Smooth muscle cell (in vitro differentiated cells): ENCODE results near the gene BEX3. TPM values are rescaled to one million over a fixed set of nuclear protein-coding genes. Genes with fewer than 3 reads are reported as not detected.

ENCODE experiments used
- DNase-seq: peaks from one replicate; lab custom pipeline; 2025; ENCODE audit not compliant: unreplicated experiment; lab: John Stamatoyannopoulos, UW
- H2AFZ ChIP-seq: fragments of 200-600 bp; sonication (generic); 2 replicates; pipeline ENCODE4 v1.6.0; 2016; ENCODE audit warnings: antibody characterized with exemption, low read depth, mild to moderate bottlenecking
- H3F3A ChIP-seq: fragments of 200-600 bp; sonication (generic); 2 replicates; pipeline ENCODE4 v1.6.0; 2017; ENCODE audit warnings: antibody characterized with exemption, low read depth
- H3K27ac ChIP-seq: fragments of 200-600 bp; sonication (generic); 2 replicates; pipeline ENCODE4 v1.5.1; 2016; ENCODE audit warnings: low read depth, mild to moderate bottlenecking
- H3K27me3 ChIP-seq: fragments of 200-600 bp; sonication (generic); 2 replicates; pipeline ENCODE4 v1.6.1; 2016; ENCODE audit warnings: low read depth, mild to moderate bottlenecking
- H3K36me3 ChIP-seq: fragments of 200-600 bp; sonication (generic); 2 replicates; pipeline ENCODE4 v1.5.1; 2016; ENCODE audit warnings: low read depth
- H3K4me1 ChIP-seq: fragments of 200-600 bp; sonication (generic); 2 replicates; pipeline ENCODE4 v1.5.1; 2016; ENCODE audit warnings: low read depth
- H3K4me2 ChIP-seq: fragments of 200-600 bp; sonication (generic); 2 replicates; pipeline ENCODE4 v1.6.0; 2016; ENCODE audit warnings: mild to moderate bottlenecking
- H3K4me3 ChIP-seq: fragments of 200-600 bp; sonication (generic); 2 replicates; pipeline ENCODE4 v1.5.1; 2016; ENCODE audit warnings: mild to moderate bottlenecking
- H3K79me2 ChIP-seq: fragments of 200-600 bp; sonication (generic); 2 replicates; pipeline ENCODE4 v1.6.0; 2016; ENCODE audit warnings: low read depth, mild to moderate bottlenecking
- H3K9ac ChIP-seq: fragments of 200-600 bp; sonication (generic); 2 replicates; pipeline ENCODE4 v1.6.0; 2016; ENCODE audit warnings: low read depth
- H3K9me3 ChIP-seq: fragments of 200-600 bp; sonication (generic); replicated peaks from 2 replicates; pipeline ENCODE4 v1.5.1; 2016; ENCODE audit warnings: low read depth
- H4K20me1 ChIP-seq: fragments of 200-600 bp; sonication (generic); 2 replicates; pipeline ENCODE4 v1.6.0; 2016; ENCODE audit warnings: low read depth
- CTCF ChIP-seq: fragments of 200-600 bp; sonication (generic); IDR thresholded peaks from 2 replicates; pipeline ENCODE4 v1.5.1; 2017; ENCODE audit warnings: borderline replicate concordance, mild to moderate bottlenecking, antibody characterized with exemption; ENCODE audit not compliant: insufficient read depth, poor library complexity, severe bottlenecking
- WGBS: methylation state at CpG from one replicate; pipeline ENCODE4 v1.1.7; 2016; ENCODE audit warnings: low lambda C conversion rate; 5-methylcytosine and 5-hydroxymethylcytosine counted together
- polyA plus RNA-seq: library from polyadenylated mRNA; unstranded; fragments of >200 nt; fragmentation: Nextera tagmentation; extraction: Ambion mirVana; gene quantifications from 2 replicates; pipeline ENCODE4 v1.2.1, GENCODE V29; 2016
- total RNA-seq: library from RNA; depleted of rRNA; stranded (reverse); fragments of >200 nt; gene quantifications from 2 replicates; pipeline ENCODE4 v1.2.3, GENCODE V29; 2014

BEX3 gene
- total and polyA plus RNA-seq, 2 experiments from 2014 or later = 259 to 554 TPM

DNA sequence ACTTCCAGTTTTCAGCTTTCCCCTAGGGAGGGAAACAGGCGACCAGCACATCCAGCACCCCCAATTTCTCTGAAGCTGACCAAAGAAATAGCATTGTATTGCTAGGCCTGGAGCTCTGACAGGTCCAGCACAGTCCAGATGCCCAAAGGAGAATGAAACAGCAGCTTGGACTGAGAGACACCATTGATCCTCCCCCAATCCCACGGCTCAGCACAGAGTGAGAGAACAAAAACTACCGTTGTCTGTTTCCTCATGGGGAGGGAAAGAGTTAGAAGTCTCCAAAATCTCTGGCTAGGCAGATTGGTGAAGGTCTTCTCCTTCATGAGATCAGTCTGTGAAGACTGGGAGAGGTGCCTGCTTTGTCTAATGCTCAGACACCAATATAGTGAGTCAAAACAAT lies 37.7 kb upstream of the BEX3 start:
- no peaks in the 10 kb centered on the region for H3K27me3 ChIP-seq
- H4K20me1 ChIP-seq = no peaks in the 10 kb centered on the region
- 57% methylated on average over 3 of the region's 3 CpGs for WGBS
- no peaks in the 10 kb centered on the region for H3K36me3 ChIP-seq
- H3F3A ChIP-seq = no peaks in the 10 kb centered on the region
- no peak overlapping the region for H3K9ac ChIP-seq
- no peaks in the 10 kb centered on the region for H3K4me1 ChIP-seq
- no peak for TF ChIP-seq CTCF
- no peaks in the 10 kb centered on the region for H3K9me3 ChIP-seq
- no peak overlapping the region for H2AFZ ChIP-seq
- H3K4me3 ChIP-seq = no peak overlapping the region
- no peak overlapping the region for H3K4me2 ChIP-seq
- H3K27ac ChIP-seq = no peak overlapping the region
- H3K79me2 ChIP-seq = no peaks in the 10 kb centered on the region
- DNase-seq = no peak

- no peak overlapping the region for H3K4me2 ChIP-seq
Measured at GRCh38 chrX:103343105-103343504, 33.2 kb upstream of the BEX3 start.

DNA sequence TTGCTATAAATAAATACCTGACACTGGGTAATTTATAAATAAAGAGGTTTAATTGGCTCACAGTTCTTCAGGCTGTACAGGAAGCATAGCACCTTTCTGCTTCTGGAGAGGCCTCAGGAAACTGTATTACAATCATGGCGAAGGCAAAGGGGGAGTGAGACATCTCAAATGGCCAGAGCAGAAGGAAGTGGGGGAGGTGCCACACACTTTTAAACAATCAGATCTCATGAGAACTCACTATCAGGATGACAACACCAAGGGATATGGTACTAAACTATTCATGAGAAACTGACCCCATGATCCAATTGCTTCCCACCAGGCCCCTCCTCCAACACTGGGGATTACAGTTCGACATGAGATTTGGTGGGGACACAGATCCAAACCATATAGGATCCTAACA lies 31.7 kb upstream of the BEX3 start:
- no peak for TF ChIP-seq CTCF
- WGBS = 58% methylated on average over 2 of the region's 2 CpGs

More at GRCh38 chrX:103343105-103343504, 33.2 kb upstream of the BEX3 start:
- no peaks in the 10 kb centered on the region for H4K20me1 ChIP-seq
- no peak overlapping the region for H3K4me3 ChIP-seq
- H3K9ac ChIP-seq = no peak overlapping the region
- DNase-seq = no peak
- H3K36me3 ChIP-seq = no peaks in the 10 kb centered on the region
- H3F3A ChIP-seq = no peaks in the 10 kb centered on the region
- peak; percentile 66 for TF ChIP-seq CTCF
- no peaks in the 10 kb centered on the region for H3K4me1 ChIP-seq
- H2AFZ ChIP-seq = peak overlapping the region; percentile 69
- no peak overlapping the region for H3K27ac ChIP-seq
- WGBS = 37% methylated on average over 2 of the region's 2 CpGs
- no peaks in the 10 kb centered on the region for H3K9me3 ChIP-seq
- no peaks in the 10 kb centered on the region for H3K27me3 ChIP-seq
- no peaks in the 10 kb centered on the region for H3K79me2 ChIP-seq

DNA sequence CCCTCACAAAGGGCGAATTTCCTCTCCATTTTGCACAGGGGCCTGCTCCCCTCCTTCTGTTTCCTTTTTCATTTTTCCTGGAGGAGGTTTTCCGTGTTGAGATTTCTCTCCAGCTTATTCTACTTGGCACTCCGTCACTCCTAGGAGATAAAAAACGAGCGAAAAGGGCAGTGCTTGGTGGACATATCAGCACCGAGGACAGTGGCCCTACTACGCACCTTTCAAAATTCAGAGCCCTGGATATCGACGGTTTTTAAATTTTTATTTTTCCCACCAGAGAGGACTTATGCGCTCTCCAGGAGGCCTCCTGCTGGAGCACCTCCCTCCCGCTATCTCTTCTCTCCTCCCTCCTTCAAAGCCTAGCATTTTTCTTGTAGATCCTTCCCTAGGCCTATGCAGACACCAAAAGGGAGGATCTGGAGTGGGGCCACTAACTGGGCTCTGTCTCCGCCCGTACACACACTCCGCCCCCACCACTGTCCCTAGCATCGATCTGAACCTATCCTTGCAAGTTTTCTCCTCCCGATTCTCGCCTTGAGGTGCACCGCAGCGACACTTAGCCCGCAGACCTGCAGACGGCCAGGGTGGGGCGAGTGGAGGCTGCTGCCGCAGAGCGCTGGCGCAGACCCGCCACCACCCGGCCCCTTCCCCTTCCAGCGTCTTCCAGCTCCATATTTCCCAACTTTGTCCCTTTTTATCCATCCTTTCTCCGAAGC lies 28.5 kb upstream of the BEX3 start:
- Histone ChIP-seq H3K4me1 (no peaks in the 10 kb centered on the region), H3K9me3 (no peaks in the 10 kb centered on the region), H3K36me3 (no peaks in the 10 kb centered on the region), H3K4me2 (no peak overlapping the region), H3K9ac (no peak overlapping the region), H2AFZ (no peak overlapping the region), H3K4me3 (no peak overlapping the region), H3K79me2 (no peaks in the 10 kb centered on the region), H3K27me3 (no peaks in the 10 kb centered on the region), H3F3A (no peaks in the 10 kb centered on the region), H4K20me1 (no peaks in the 10 kb centered on the region), H3K27ac (no peak overlapping the region)
- no peak for TF ChIP-seq CTCF
- 55% methylated on average over 29 of the region's 29 CpGs for WGBS
- no peak for DNase-seq

More for the DNA sequence above, 31.7 kb upstream of the BEX3 start:
- no peak for DNase-seq
- Histone ChIP-seq H3K4me3 (no peak overlapping the region), H3K27me3 (no peaks in the 10 kb centered on the region), H3K4me1 (no peaks in the 10 kb centered on the region), H3F3A (no peaks in the 10 kb centered on the region), H3K9me3 (no peaks in the 10 kb centered on the region), H2AFZ (no peak overlapping the region), H4K20me1 (no peaks in the 10 kb centered on the region), H3K9ac (no peak overlapping the region), H3K79me2 (no peaks in the 10 kb centered on the region), H3K27ac (no peak overlapping the region), H3K4me2 (no peak overlapping the region), H3K36me3 (no peaks in the 10 kb centered on the region)
